ENCODE results near the gene TBC1D5.
"Not testable (repeated sequence)": the region's sequence is repeated elsewhere in the genome, so short reads cannot be mapped to it uniquely, and the experiment has no call there.

The TBC1D5 gene

GRCh38 chr3:17742102-17742879 lies at the start of gene TBC1D5:
Gene TBC1D5, minus strand, starts transcription at chr3:17742631. Its CDS starts 234,061 bp downstream, at chr3:17508570.
- DNase-seq (ENCODE audit: low read depth in 2 of 2) = peak; percentile 81 to 91

GRCh38 chr3:17783426-17783825 lies 41.0 kb upstream of the TBC1D5 start:
- no peak for DNase-seq (ENCODE audit: low read depth in 2 of 2)

- no peak for DNase-seq (ENCODE audit: low read depth in 2 of 2)
Measured at GRCh38 chr3:17782751-17783150, 40.3 kb upstream of the TBC1D5 start.

GRCh38 chr3:17780369-17780768 lies 37.9 kb upstream of the TBC1D5 start:
- DNase-seq (ENCODE audit: low read depth in 2 of 2) = not testable (repeated sequence)

- not testable (repeated sequence) for DNase-seq (ENCODE audit: low read depth in 2 of 2)
Measured at GRCh38 chr3:17779304-17780250, 37.1 kb upstream of the TBC1D5 start.

GRCh38 chr3:17777326-17777725 lies 34.9 kb upstream of the TBC1D5 start:
- not testable (repeated sequence) for DNase-seq (ENCODE audit: low read depth in 2 of 2)

GRCh38 chr3:17775073-17775472 lies 32.6 kb upstream of the TBC1D5 start:
- no peak for DNase-seq (ENCODE audit: low read depth in 2 of 2)

GRCh38 chr3:17774180-17774910 lies 31.9 kb upstream of the TBC1D5 start:
- peak in 1 of 2 donors; percentile 13 for DNase-seq (ENCODE audit: low read depth in 2 of 2)

GRCh38 chr3:17772556-17772955 lies 30.1 kb upstream of the TBC1D5 start:
- DNase-seq (ENCODE audit: low read depth in 2 of 2) = no peak

GRCh38 chr3:17771177-17772017 lies 29.0 kb upstream of the TBC1D5 start:
- DNase-seq (ENCODE audit: low read depth in 2 of 2) = no peak

- DNase-seq (ENCODE audit: low read depth in 2 of 2) = no peak
Measured at GRCh38 chr3:17770682-17771081, 28.3 kb upstream of the TBC1D5 start.

GRCh38 chr3:17765819-17766472 lies 23.5 kb upstream of the TBC1D5 start:
- DNase-seq (ENCODE audit: low read depth in 2 of 2) = no peak

GRCh38 chr3:17761563-17761962 lies 19.1 kb upstream of the TBC1D5 start:
- no peak for DNase-seq (ENCODE audit: low read depth in 2 of 2)

GRCh38 chr3:17759901-17760300 lies 17.5 kb upstream of the TBC1D5 start:
- no peak for DNase-seq (ENCODE audit: low read depth in 2 of 2)

- DNase-seq (ENCODE audit: low read depth in 2 of 2) = no peak
Measured at GRCh38 chr3:17755836-17756235, 13.4 kb upstream of the TBC1D5 start.

- DNase-seq (ENCODE audit: low read depth in 2 of 2) = no peak
Measured at GRCh38 chr3:17753632-17753992, 11.2 kb upstream of the TBC1D5 start.

- DNase-seq (ENCODE audit: low read depth in 2 of 2) = no peak
Measured at GRCh38 chr3:17752876-17753631, 10.6 kb upstream of the TBC1D5 start.

- DNase-seq (ENCODE audit: low read depth in 2 of 2) = no peak
Measured at GRCh38 chr3:17752436-17752835, 10.0 kb upstream of the TBC1D5 start.

- DNase-seq (ENCODE audit: low read depth in 2 of 2) = no peak
Measured at GRCh38 chr3:17749705-17750293, 7.4 kb upstream of the TBC1D5 start.

Data from stimulated activated CD8-positive, alpha-beta memory T cell treated with anti-CD3 and anti-CD28 coated beads, Interleukin-7, amount 100 ng/mL, for 4 hours (primary cell).